C4-2B (cell line): Measurements from ENCODE around the gene LPP.

Experiments
- ZFX ChIP-seq: fragments of 450-650 bp; IDR thresholded peaks from 2 replicates; pipeline ENCODE4 v1.6.1; 2017
- TF ChIP-seq, protein P1 (sequence below): fragments of 450-650 bp; conservative IDR thresholded peaks from 2 replicates; pipeline ENCODE4 v1.5.1; 2017; ENCODE audit warnings: mild to moderate bottlenecking

DNA sequence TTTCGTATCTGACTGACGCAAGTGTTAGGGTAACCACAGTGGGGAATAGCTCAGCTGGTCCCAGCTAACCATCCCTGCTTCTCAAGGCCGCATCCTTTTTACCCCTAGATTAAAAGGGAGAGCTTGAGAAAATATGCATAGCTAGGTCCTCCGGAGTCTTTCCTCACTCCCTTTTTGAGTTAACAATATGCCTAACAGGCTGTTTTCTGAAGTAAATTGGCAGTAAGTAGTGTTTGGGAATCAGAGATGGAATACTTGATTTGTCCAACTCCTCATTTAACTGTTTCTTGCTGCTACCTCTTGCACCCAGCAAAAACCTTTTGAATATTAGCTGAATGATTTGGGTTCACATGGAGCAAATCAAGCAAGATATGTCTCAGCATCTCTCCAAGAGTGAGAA, 326.1 kb downstream of the LPP start:
- TF ChIP-seq, protein P1, sequence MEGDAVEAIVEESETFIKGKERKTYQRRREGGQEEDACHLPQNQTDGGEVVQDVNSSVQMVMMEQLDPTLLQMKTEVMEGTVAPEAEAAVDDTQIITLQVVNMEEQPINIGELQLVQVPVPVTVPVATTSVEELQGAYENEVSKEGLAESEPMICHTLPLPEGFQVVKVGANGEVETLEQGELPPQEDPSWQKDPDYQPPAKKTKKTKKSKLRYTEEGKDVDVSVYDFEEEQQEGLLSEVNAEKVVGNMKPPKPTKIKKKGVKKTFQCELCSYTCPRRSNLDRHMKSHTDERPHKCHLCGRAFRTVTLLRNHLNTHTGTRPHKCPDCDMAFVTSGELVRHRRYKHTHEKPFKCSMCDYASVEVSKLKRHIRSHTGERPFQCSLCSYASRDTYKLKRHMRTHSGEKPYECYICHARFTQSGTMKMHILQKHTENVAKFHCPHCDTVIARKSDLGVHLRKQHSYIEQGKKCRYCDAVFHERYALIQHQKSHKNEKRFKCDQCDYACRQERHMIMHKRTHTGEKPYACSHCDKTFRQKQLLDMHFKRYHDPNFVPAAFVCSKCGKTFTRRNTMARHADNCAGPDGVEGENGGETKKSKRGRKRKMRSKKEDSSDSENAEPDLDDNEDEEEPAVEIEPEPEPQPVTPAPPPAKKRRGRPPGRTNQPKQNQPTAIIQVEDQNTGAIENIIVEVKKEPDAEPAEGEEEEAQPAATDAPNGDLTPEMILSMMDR = no peak
- no peak for TF ChIP-seq ZFX
